GM18867 (cell line): ENCODE measurements around the gene SMIM17.

Source experiments
- ATAC-seq: cut with Tn5 transposase; IDR thresholded peaks from one replicate; pipeline ENCODE4 v1.9.1; 2021; ENCODE audit warnings: mild to moderate bottlenecking, moderate library complexity; ENCODE audit not compliant: unreplicated experiment

The SMIM17 gene

GRCh38 chr19:56642711-56643459, at the start of gene SMIM17:
TSS of gene SMIM17 (plus strand) at chr19:56643159. CDS start at chr19:56645668, 2,509 bp downstream.
- no peak for ATAC-seq

GRCh38 chr19:56594446-56594782, 48.5 kb upstream of the SMIM17 start:
- no peak for ATAC-seq

GRCh38 chr19:56594783-56595547, 48.0 kb upstream of the SMIM17 start, which contains the start of gene ZNF71:
TSS of gene ZNF71 (plus strand) at chr19:56595302. CDS start at chr19:56601559, 6,257 bp downstream.
- ATAC-seq = peak; percentile 94

GRCh38 chr19:56595548-56595899, 47.4 kb upstream of the SMIM17 start:
- ATAC-seq = peak; percentile 22

- no peak for ATAC-seq
These were observed 46.3 kb upstream of the SMIM17 start for GRCh38 chr19:56596676-56597075.

GRCh38 chr19:56597696-56598095, 45.3 kb upstream of the SMIM17 start:
- ATAC-seq = no peak

GRCh38 chr19:56601375-56601774, 41.6 kb upstream of the SMIM17 start:
- no peak for ATAC-seq

GRCh38 chr19:56603829-56604228, 39.1 kb upstream of the SMIM17 start:
- ATAC-seq = no peak

GRCh38 chr19:56608274-56608964, 34.5 kb upstream of the SMIM17 start:
- ATAC-seq = no peak

- ATAC-seq = no peak
These were observed 31.7 kb upstream of the SMIM17 start for GRCh38 chr19:56611288-56611687.

- no peak for ATAC-seq
These were observed 30.2 kb upstream of the SMIM17 start for GRCh38 chr19:56612737-56613136.

GRCh38 chr19:56613639-56614038, 29.3 kb upstream of the SMIM17 start:
- ATAC-seq = no peak

GRCh38 chr19:56617531-56617930, 25.4 kb upstream of the SMIM17 start:
- no peak for ATAC-seq

GRCh38 chr19:56619121-56619520, 23.8 kb upstream of the SMIM17 start:
- ATAC-seq = no peak

GRCh38 chr19:56622374-56622773, 20.6 kb upstream of the SMIM17 start:
- no peak for ATAC-seq

GRCh38 chr19:56623006-56623405, 20.0 kb upstream of the SMIM17 start:
- no peak for ATAC-seq

- no peak for ATAC-seq
These were observed 17.3 kb upstream of the SMIM17 start for GRCh38 chr19:56625708-56626107.

- ATAC-seq = no peak
These were observed 9.9 kb upstream of the SMIM17 start for GRCh38 chr19:56633021-56633420.

GRCh38 chr19:56637976-56638555, 4.9 kb upstream of the SMIM17 start:
- ATAC-seq = no peak

- no peak for ATAC-seq
These were observed 3.7 kb upstream of the SMIM17 start for GRCh38 chr19:56639217-56639616.

- ATAC-seq = no peak
These were observed 549 bp downstream of the SMIM17 start for GRCh38 chr19:56643460-56643955.
